Measurements from ENCODE around the gene HIKESHI.
A peak's percentile ranks its signal among the peaks of the same experiment; 100 is the strongest.

HIKESHI gene

DNA sequence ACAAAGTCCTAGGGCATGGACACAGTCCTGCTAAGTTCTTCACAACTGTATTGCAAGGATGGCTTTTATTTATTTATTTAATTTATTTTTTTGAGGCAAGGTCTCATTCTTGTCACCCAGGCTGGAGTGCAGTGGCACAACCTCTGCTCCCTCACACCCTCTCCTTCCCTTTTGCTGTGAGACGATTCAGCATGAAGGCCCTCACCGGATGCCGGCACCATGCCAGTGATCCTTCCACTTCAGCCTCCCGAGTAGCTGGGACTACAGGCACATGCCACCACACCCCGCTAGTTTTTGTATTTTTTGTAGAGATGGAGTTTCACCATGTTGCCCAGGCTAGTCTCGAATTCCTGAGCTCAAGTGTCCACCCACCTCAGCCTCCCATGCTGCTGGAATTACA, 39.7 kb upstream of the HIKESHI start:
- no peak overlapping the region for H3K4me3 ChIP-seq (ENCODE audit: low read depth, low read length)
- TF ChIP-seq CTCF (IDR thresholded peaks at IDR 0.05; ENCODE audit: low read depth, low read length) = no peak
- no peak for DNase-seq (ENCODE audit: low read depth, low spot score)
- in situ Hi-C loops (cut with HindIII; ENCODE audit: low sequenced_read_pairs) = no loop called here

DNA sequence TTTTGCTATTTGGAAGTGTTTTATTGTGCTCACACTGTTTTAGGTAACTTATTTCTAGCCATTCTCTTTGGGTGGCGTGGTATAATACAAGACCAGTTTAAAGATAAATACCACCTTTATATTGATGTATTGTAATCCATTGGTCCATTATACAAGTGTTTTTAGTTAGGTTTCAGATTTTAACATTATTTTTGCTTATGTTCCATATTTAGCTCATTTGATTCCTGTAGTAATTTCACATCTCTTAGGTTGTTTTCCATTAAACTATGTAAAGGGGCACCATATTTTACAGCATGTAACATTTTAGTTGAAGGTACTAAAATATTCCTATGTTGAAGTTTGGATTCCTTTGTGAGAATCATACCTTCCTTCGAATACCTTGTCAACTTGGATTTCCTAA, 37.4 kb upstream of the HIKESHI start:
- in situ Hi-C loops (cut with HindIII; ENCODE audit: low sequenced_read_pairs) = no loop called here
- DNase-seq (ENCODE audit: low read depth, low spot score) = no peak
- TF ChIP-seq CTCF (IDR thresholded peaks at IDR 0.05; ENCODE audit: low read depth, low read length) = no peak
- H3K4me3 ChIP-seq (ENCODE audit: low read depth, low read length) = no peak overlapping the region

GRCh38 chr11:86265194-86265593, 36.8 kb upstream of the HIKESHI start:
- no peak overlapping the region for H3K4me3 ChIP-seq (ENCODE audit: low read depth, low read length)
- in situ Hi-C loops (cut with HindIII; ENCODE audit: low sequenced_read_pairs) = no loop called here
- TF ChIP-seq CTCF (IDR thresholded peaks at IDR 0.05; ENCODE audit: low read depth, low read length) = no peak
- no peak for DNase-seq (ENCODE audit: low read depth, low spot score)

DNA sequence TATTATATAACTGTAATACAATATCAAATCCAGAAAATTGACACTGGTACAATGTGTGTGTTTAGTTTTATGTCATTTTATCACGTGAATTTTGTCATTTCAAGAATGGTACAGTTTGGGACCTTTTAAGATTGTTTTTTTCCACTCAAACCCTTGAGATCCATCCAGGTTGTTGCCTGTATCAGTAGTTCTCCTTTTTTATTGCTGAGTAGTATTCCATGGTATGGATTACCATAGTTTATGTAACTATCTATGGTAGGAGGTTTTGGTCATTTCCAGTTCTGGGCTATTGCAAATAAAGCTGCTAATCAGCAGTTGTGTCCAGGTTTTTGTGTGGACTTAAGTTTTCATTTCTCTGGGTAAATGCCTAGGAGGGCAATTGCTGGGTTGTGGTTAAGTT, 32.4 kb upstream of the HIKESHI start:
- TF ChIP-seq CTCF (IDR thresholded peaks at IDR 0.05; ENCODE audit: low read depth, low read length) = no peak
- in situ Hi-C loops (cut with HindIII; ENCODE audit: low sequenced_read_pairs) = no loop called here
- no peak overlapping the region for H3K4me3 ChIP-seq (ENCODE audit: low read depth, low read length)
- DNase-seq (ENCODE audit: low read depth, low spot score) = no peak

GRCh38 chr11:86274503-86274902, 27.5 kb upstream of the HIKESHI start:
- H3K4me3 ChIP-seq (ENCODE audit: low read depth, low read length) = no peak overlapping the region
- TF ChIP-seq CTCF (IDR thresholded peaks at IDR 0.05; ENCODE audit: low read depth, low read length) = peak; percentile 14
- no peak for DNase-seq (ENCODE audit: low read depth, low spot score)
- in situ Hi-C loops (cut with HindIII; ENCODE audit: low sequenced_read_pairs) = no loop called here

DNA sequence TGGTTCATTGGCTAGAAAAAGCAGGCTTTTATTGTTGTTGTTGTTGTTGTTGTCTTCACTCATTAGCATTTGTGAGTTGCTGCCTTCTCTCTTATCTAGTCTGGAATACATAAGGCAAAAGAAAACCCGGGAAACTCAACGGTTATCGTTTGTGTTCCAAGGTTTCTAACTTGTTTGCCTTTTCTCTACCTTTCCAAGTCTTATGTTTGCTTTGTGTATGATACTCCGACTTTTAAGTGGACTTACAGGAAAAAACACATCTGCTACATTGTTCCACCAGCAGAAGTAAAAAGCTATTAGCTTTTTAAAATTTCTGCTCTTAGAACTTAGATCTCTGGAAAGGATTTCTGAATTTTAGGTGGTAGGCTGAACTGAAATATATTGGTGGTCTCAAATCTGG, 27.0 kb upstream of the HIKESHI start:
- no peak for DNase-seq (ENCODE audit: low read depth, low spot score)
- no peak for TF ChIP-seq CTCF (IDR thresholded peaks at IDR 0.05; ENCODE audit: low read depth, low read length)
- no peak overlapping the region for H3K4me3 ChIP-seq (ENCODE audit: low read depth, low read length)
- in situ Hi-C loops (cut with HindIII; ENCODE audit: low sequenced_read_pairs) = no loop called here

All from astrocyte of the spinal cord (primary cell).